GM18519 (cell line): ENCODE measurements around the gene NUDT3.

Source experiments
- ATAC-seq: cut with Tn5 transposase; IDR thresholded peaks from one replicate; pipeline ENCODE4 v1.9.1; 2021; ENCODE audit warnings: mild to moderate bottlenecking, moderate library complexity; ENCODE audit not compliant: unreplicated experiment, low FRiP score

NUDT3 gene

GRCh38 chr6:34231566-34232336 is 160.7 kb downstream of the NUDT3 start:
- no peak for ATAC-seq

DNA sequence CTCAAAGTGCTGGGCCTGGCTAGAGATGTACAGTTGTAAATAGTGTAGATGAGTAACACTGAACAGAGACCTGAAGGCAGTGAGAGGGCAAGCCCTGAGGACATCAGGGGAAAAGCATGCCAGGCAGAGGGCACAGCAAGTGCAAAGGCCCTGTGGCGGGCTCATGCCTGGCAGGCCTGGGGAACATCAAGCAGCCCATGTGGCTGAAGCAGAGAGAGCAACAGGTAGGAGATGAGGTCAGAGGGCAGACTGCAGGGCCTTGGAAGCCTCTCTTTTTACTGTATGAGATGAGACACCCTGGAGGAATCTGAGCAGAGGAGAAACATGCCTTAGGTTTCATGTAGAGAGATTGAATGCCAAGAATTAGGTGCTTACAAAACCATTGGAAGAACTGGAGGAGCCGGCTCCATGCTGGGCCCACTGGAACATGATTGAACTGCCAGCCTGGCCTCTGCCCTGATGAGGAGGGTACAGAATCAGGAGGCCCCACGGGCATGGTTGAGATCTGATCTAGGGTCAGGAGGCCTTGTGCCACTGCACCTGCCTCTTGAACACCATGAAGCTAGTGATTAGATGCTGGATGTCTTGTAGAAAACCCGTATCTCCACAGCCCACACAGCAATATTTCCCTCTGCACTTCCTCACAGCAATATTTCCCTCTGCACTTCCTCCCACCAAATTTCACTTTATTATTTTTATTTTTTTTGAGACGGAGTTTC is 161.7 kb downstream of the NUDT3 start:
- no peak for ATAC-seq

- no peak for ATAC-seq
These were observed 162.6 kb downstream of the NUDT3 start for GRCh38 chr6:34229877-34230276.
